ENCODE data around the gene AQP2.

Gene AQP2

GRCh38 chr12:49920915-49921286 lies 29.6 kb upstream of the AQP2 start:
- DNase-seq = no peak

DNA sequence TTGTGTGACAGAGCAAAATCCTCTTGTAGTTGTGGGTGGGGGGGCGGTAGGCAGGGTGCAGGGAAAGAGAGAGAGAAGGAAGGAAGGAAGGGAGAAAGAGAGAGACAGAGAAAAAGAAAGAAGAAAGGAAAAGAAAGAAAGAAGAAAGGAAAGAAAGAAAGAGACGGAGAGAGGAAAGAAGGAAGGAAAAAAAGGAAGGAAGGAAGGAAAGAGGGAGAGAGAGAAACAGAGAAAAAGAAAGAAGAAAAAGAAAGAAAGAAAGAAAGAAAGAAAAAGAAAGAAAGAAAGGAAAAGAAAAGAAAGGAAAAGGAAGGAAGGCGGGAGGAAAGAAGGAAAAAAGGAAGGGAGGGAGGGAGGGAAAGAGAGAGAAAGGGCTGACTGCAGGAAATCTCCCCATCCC lies 29.2 kb upstream of the AQP2 start:
- no peak for DNase-seq

DNA sequence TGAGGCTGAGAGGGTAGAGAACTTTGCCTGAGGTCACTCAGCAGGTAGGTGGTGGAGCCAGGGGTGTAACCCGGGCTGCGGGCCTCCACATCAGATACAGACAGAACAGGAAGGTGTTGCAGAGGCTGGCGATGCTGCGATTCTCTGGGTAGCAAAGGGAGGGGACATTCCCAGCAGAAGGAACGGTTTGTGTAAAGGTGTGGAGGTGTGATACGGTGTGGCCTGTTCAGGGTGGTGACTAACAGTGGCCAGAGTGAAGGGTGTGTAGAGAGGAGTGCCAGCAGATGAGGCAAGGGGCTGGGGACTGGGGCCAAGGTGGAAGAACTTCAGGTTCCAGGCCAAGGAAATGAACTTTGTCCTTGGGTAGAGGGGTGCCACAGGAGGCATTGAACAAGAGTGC lies 28.6 kb upstream of the AQP2 start:
- DNase-seq = no peak

- DNase-seq = no peak
Measured at GRCh38 chr12:49922349-49923034, 28.0 kb upstream of the AQP2 start.

DNA sequence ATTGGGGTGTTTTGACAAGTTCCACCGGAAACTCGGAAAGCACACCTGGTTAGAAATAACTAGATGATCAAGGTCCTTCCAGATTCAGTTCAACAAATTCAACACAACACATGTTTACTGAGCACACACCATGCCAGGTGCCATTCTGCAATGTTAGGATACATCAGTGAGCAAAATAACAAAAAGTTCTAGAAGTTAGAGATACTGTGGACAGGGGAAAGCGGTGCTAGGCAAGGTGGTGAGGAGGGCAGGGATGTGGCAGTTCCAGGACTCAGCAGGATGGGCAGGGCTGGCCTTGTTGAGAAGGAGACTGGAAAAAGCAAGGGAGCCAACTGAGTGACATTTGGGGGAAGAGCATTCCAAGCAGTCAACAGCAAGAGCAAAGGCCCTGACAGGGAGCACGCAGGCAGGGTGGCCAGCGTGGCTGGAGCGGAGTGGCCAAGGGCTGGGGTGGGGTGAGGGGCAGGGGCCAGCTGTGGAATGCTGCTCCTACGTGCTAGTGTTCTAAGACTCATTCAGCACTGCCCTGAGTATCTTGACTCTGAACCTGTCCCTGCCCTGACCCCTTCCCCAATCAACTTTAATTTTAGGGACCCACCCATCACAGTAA lies 27.4 kb upstream of the AQP2 start:
- DNase-seq = no peak

DNA sequence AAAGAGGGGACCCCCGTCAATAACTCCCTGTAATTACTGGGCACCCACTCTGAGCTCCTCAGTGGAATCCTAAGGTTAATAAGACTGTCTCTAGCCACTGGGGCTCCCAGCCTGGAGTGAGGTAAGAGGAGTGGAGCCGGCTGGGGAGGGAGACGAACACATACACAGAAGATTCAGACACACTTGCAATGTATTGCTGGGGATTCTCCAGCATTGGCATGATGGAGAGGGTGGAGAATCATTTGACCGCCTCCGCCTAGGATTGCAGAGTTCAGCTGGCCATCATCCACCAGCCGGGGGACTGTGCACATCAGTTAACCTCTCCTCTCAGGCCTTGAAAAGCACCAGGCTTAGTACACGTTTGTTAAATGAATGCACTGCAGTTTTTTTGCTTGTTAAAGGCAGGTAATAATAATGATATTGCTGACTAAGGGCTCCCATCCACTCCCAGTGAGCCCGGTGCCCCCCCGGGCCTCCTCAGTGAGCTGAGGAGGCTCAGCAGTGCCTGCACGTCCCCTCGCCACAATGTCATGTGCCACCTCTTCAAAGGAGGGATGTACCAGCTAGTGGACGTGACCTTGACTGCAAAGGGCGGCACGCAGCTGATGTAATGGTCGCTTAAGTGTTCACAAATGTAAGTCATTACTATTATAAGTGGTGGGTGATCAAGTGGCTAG lies 26.5 kb upstream of the AQP2 start:
- DNase-seq = no peak

DNA sequence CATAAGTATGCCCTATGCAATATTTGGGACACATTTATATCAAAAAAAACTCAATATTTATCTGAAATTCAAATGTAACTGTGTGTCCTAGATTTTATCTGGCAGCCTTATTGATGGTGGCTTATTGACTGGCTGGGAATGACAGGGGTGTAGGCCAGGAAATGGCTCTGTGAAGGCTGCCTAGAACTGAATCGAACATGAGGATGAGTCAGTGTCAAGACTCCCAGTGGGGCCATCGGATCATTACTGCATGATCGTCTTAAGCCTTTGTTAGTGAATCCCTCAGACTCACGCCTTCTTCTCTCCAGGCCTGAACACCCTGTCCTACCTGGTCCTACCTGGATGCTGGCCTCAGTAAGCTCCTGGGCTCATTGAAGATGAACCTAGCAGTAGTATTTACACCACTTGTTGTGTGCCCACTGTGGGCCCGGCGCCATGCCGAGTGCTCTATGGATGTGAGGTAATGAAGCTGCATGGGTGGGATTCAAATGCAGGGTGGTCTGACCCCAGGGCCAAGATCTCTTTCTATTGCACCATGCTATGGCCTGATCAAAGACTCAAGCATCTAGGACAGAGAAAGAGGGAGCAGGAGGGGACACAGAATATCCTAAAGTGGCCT lies 25.8 kb upstream of the AQP2 start:
- no peak for DNase-seq

GRCh38 chr12:49925433-49926204 lies 24.9 kb upstream of the AQP2 start:
- no peak for DNase-seq

DNA sequence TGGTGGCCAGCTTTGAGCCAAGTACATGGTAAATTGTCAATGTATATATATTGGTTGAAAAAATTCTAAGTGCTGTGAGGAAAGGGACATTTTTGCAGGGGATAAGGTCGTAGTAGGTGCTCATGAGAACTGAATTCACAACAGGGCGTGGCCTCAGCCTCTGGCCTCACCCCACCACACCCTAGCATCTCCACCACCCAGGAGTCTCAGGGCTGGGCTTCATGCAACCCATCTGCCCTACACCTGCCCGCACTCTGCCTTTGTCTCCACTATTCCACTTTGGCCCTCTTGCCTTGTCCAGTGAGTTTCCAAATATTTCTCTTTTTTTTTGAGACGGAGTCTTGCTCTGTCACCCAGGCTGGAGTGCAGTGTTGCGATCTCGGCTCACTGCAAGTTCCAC lies 22.1 kb upstream of the AQP2 start:
- no peak for DNase-seq

DNA sequence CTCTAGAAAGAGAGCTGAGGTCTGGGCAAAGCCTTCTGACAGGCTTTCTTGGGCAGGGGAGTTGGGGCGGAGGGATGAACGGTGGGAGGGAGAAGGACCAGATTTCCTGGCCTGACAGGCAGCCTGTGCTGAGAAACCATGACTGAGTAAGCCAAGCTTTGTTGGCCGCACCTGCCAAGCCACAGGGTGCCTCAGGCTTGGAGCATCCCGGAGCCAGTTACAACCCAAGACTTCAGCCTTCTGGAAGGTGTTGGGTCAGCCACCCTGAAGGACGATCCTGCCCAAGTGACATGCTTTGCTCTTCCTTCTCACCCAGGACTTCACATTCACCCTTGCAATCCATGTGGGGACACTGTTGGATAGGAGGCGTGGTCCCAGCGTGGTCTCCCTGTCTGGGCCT lies 21.0 kb upstream of the AQP2 start:
- no peak for DNase-seq

- no peak for DNase-seq
Measured at GRCh38 chr12:49930515-49931288, 19.8 kb upstream of the AQP2 start.

- DNase-seq = no peak
Measured at GRCh38 chr12:49932023-49932422, 18.5 kb upstream of the AQP2 start.

DNA sequence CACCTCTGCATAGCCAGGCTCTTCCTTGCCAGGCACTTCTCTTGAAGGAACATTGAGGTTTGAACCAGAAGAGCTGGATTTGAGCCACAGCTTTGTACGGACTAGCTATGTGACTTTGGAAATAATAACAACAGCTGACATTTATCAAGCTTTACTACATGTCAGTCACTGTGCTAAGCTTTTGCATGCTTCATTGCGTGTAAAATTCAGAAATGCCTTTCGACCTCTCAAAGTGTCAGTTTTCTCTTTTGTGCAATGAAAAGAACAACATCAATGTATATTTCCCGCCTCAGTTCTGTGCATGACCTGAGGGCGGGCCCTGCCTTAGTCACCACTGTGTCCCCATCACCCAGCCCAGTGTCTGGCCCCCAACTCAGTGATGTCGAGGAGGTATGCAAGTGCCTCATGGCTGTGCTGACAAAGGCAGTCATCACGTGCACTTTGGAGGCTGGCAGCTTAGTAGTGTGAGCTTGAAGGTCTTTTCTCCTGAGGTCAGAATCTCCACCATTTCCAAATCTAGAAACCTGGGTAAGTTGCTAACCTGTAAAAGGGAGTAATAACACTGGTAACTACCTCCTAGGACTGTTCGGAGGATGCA lies 17.9 kb upstream of the AQP2 start:
- DNase-seq = no peak

- no peak for DNase-seq
Measured at GRCh38 chr12:49933796-49934195, 16.7 kb upstream of the AQP2 start.

- no peak for DNase-seq
Measured at GRCh38 chr12:49934505-49934904, 16.0 kb upstream of the AQP2 start.

DNA sequence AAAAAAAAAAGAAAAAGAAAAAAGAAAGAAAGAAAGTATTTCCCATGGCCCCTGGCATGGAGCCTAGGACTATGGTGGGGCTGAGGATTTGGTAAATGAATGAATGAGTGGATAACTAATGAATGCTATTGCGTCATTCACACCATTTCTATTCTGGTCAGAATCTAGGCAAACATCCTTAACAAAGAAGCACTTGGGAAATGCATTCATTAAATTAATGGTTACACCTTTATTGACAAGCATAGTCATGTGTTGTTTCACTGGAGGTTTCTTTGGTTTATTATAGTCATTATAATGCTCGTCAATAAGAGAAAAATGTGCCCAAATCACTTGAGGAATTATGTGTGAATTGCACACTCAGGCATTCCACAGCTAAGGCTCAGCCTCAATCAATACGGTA lies 13.6 kb upstream of the AQP2 start:
- DNase-seq = no peak

GRCh38 chr12:49937639-49938300 lies 12.8 kb upstream of the AQP2 start:
- no peak for DNase-seq

DNA sequence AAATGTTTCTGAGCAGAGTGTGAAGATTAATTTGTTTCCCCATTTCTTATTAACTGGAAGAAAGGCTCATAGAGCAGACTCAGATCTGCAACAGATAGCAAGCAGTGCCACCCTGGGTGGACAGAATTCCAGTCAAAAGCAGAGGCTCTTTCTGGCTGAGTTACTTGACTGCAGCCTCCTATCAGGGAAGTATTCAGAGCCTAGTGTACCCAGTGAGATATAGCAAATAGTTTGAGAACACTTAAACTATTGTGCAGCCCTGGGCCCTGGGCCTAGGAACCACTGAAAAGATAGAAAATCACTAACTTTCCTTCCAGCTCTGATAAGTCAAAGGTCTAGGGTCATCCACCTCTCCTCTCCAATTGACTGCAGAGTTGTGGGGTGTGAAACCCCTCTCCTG lies 11.2 kb upstream of the AQP2 start:
- DNase-seq = no peak

- no peak for DNase-seq
Measured at GRCh38 chr12:49939707-49940106, 10.8 kb upstream of the AQP2 start.

GRCh38 chr12:49941556-49942511 lies 8.7 kb upstream of the AQP2 start:
- DNase-seq = no peak

Data from stimulated activated CD4-positive, alpha-beta T cell treated with anti-CD3 and anti-CD28 coated beads, Interleukin-15, amount 100 ng/mL, for 24 hours (primary cell).